ENCODE measurements around the gene A4GNT.

GRCh38 chr3:138140940-138141339 is 8.8 kb upstream of the A4GNT start:
- TF ChIP-seq EP300 (IDR thresholded peaks at IDR 0.05) (no peak), POLR2AphosphoS5 (IDR thresholded peaks at IDR 0.05) (no peak), CTCF (IDR thresholded peaks at IDR 0.05) (no peak), POLR2A (IDR thresholded peaks at IDR 0.05) (no peak)

All from stomach (tissue), 4 donors.